HCT116 (cell line): ENCODE data around the gene CNTN4. TPM values are rescaled to one million over a fixed set of nuclear protein-coding genes. Genes with fewer than 3 reads are reported as not detected.

Experiments
- ATAC-seq: fragments of 200-7000 bp; cut with Tn5 transposase; 2 replicates; pipeline ENCODE4 v1.9.1; 2020; ENCODE audit warnings: mild to moderate bottlenecking, moderate library complexity
- BruUV-seq: library from RNA; stranded (reverse); fragments of 400-500 nt; replicated peaks from 2 replicates; lab custom pipeline; 2021; lab: Mats Ljungman, UMichigan
- CTCF ChIA-PET: fragments of 300-600 bp; sonication (Branson Sonifier 250); formaldehyde crosslinking; loops from one replicate; lab custom pipeline; 2021; ENCODE audit warnings: antibody characterized with exemption; lab: Charles Lee
- POLR2A ChIA-PET: fragments of 300-600, 350-600 bp; sonication (Branson Sonifier 250); formaldehyde crosslinking; loops from one replicate; lab custom pipeline; 2021; ENCODE audit warnings: antibody characterized with exemption; lab: Charles Lee
- RAD21 ChIA-PET, 2 experiments: fragments of 300-600 bp; sonication (Branson Sonifier 250); formaldehyde crosslinking; loops; one replicate each; lab custom pipeline; 2023; ENCODE audit warnings: low total read pairs in 2 of 2; ENCODE audit not compliant: uncharacterized antibody in 2 of 2, unreplicated experiment in 2 of 2, low non-redundant PET in 1 of 2; lab: Charles Lee
- DNase-seq: peaks from one replicate; pipeline ENCODE4 v3.0.0-alpha.2; 2010; ENCODE audit warnings: low read depth, low spot score
- H2AFZ ChIP-seq: fragments of 200-600 bp; shearing (Covaris generic), sonication (generic); 2 replicates; pipeline ENCODE4 v1.6.1; 2017; ENCODE audit warnings: low read depth, mixed run types, mixed read lengths, antibody characterized with exemption, low read length; ENCODE audit not compliant: poor library complexity, severe bottlenecking
- H3K27ac ChIP-seq: 2 replicates; pipeline ENCODE4 v1.5.1; 2012; ENCODE audit warnings: low read depth, low read length
- H3K27me3 ChIP-seq: fragments of 200-600 bp; sonication (generic); 2 replicates; pipeline ENCODE4 v1.6.1; 2016; ENCODE audit warnings: mixed run types, low read length, mixed read lengths; ENCODE audit not compliant: insufficient read depth
- H3K36me3 ChIP-seq, 2 experiments: fragments of 200-500 bp in 1 of 2; fragments of 200-600 bp in 1 of 2; sonication (Bioruptor generic) in 1 of 2; sonication (generic) in 1 of 2; 2 replicates each; pipeline versions ENCODE4 v1.5.1 to v1.6.1; 2014 to 2016; ENCODE audit warnings: low read length in 2 of 2, inconsistent platforms in 1 of 2, mixed read lengths in 1 of 2, mixed run types in 1 of 2; ENCODE audit not compliant: insufficient read depth in 2 of 2, control insufficient read depth in 1 of 2
- H3K4me1 ChIP-seq, 2 experiments: fragments of 200-600 bp in 1 of 2; sonication (generic) in 1 of 2; 2 replicates each; pipeline versions ENCODE4 v1.5.1 to v1.6.1; 2012 to 2017; ENCODE audit warnings: low read length in 2 of 2, inconsistent platforms in 1 of 2, mild to moderate bottlenecking in 1 of 2, mixed read lengths in 1 of 2, mixed run types in 1 of 2, moderate library complexity in 1 of 2; ENCODE audit not compliant: insufficient read depth in 2 of 2, control insufficient read depth in 1 of 2
- H3K4me2 ChIP-seq: fragments of 200-600 bp; sonication (generic); 2 replicates; pipeline ENCODE4 v1.6.1; 2017; ENCODE audit warnings: mixed run types, low read length, mixed read lengths
- H3K4me3 ChIP-seq, 2 experiments: fragments of 200-600 bp in 1 of 2; sonication (generic) in 1 of 2; replicated peaks in 1 of 2; 2 replicates each; pipeline ENCODE4 v1.5.1; 2011 to 2016; ENCODE audit warnings: low read length in 2 of 2, control low read depth in 1 of 2, low read depth in 1 of 2, mild to moderate bottlenecking in 1 of 2, mixed read lengths in 1 of 2, mixed run types in 1 of 2
- H3K79me2 ChIP-seq: fragments of 200-600 bp; sonication (generic); 2 replicates; pipeline ENCODE4 v1.6.1; 2017; ENCODE audit warnings: mild to moderate bottlenecking, mixed run types, low read length, moderate library complexity, mixed read lengths; ENCODE audit not compliant: insufficient read depth
- H3K9ac ChIP-seq: fragments of 200-600 bp; sonication (generic); 2 replicates; pipeline ENCODE4 v1.6.1; 2016; ENCODE audit warnings: low read length, mixed read lengths
- H3K9me2 ChIP-seq: fragments of 200-600 bp; sonication (generic), shearing (Covaris generic); 2 replicates; pipeline ENCODE4 v1.6.1; 2017; ENCODE audit warnings: mixed run types, mild to moderate bottlenecking, moderate library complexity; ENCODE audit not compliant: insufficient read depth
- H3K9me3 ChIP-seq, 2 experiments: fragments of 200-500 bp in 1 of 2; fragments of 200-600 bp in 1 of 2; sonication (Bioruptor generic) in 1 of 2; sonication (generic) in 1 of 2; 2 replicates each; pipeline ENCODE4 v1.6.1; 2014 to 2017; ENCODE audit warnings: low read length in 2 of 2, mixed read lengths in 2 of 2, inconsistent platforms in 1 of 2, low read depth in 1 of 2, mild to moderate bottlenecking in 1 of 2, mixed run types in 1 of 2, moderate library complexity in 1 of 2; ENCODE audit not compliant: control insufficient read depth in 1 of 2, insufficient read depth in 1 of 2
- H4K20me1 ChIP-seq: fragments of 200-600 bp; sonication (generic), shearing (Covaris generic); 2 replicates; pipeline ENCODE4 v1.6.1; 2017; ENCODE audit warnings: mixed run types, mild to moderate bottlenecking, moderate library complexity; ENCODE audit not compliant: insufficient read depth
- ATF3 ChIP-seq: IDR thresholded peaks from 2 replicates; pipeline ENCODE4 v1.6.1; 2012
- EGR1 ChIP-seq: IDR thresholded peaks from 2 replicates; pipeline ENCODE4 v1.6.1; 2012; ENCODE audit warnings: low read depth
- ELF1 ChIP-seq: IDR thresholded peaks from 2 replicates; pipeline ENCODE4 v1.6.1; 2012; ENCODE audit warnings: low read depth, borderline replicate concordance
- EZH2 ChIP-seq: fragments of 200-600 bp; sonication (generic); IDR thresholded peaks from 2 replicates; pipeline ENCODE4 v1.6.1; 2017; ENCODE audit warnings: antibody characterized with exemption, mixed run types
- EZH2phosphoT487 ChIP-seq: fragments of 200-600 bp; IDR thresholded peaks from 2 replicates; pipeline ENCODE4 v1.6.1; 2018; ENCODE audit warnings: antibody characterized with exemption, borderline replicate concordance
- MAX ChIP-seq: IDR thresholded peaks from 2 replicates; pipeline ENCODE4 v1.6.1; 2012
- POLR2AphosphoS5 ChIP-seq: IDR thresholded peaks from 2 replicates; pipeline ENCODE4 v1.6.1; 2011; ENCODE audit warnings: mild to moderate bottlenecking, low read depth, low read length, moderate library complexity
- RAD21 ChIP-seq: IDR thresholded peaks from 2 replicates; pipeline ENCODE4 v1.6.1; 2012; ENCODE audit warnings: low read depth, mild to moderate bottlenecking
- SIN3A ChIP-seq: IDR thresholded peaks from 2 replicates; pipeline ENCODE4 v1.6.1; 2012; ENCODE audit warnings: low read depth
- SP1 ChIP-seq: IDR thresholded peaks from 2 replicates; pipeline ENCODE4 v1.6.1; 2012; ENCODE audit warnings: low read depth
- SRF ChIP-seq: IDR thresholded peaks from 2 replicates; pipeline ENCODE4 v1.6.1; 2012; ENCODE audit warnings: low read depth
- TCF7L2 ChIP-seq: IDR thresholded peaks from 2 replicates; pipeline ENCODE4 v1.7.0; 2011; ENCODE audit warnings: borderline replicate concordance, inconsistent platforms; ENCODE audit not compliant: insufficient read depth, insufficient read length; ENCODE audit errors: extremely low read depth
- ZBTB33 ChIP-seq: IDR thresholded peaks from 2 replicates; pipeline ENCODE4 v1.6.1; 2011; ENCODE audit warnings: mild to moderate bottlenecking, low read length, moderate library complexity; ENCODE audit not compliant: insufficient replicate concordance; ENCODE audit errors: extremely low read depth
- ZFX ChIP-seq: fragments of 450-650 bp; IDR thresholded peaks from 2 replicates; pipeline ENCODE4 v1.6.1; 2017
- intact Hi-C: fragments of 100-400 bp; cut with micrococcal nuclease; formaldehyde crosslinking; loops from 2 replicates; pipeline ENCODE4 v1.10.0; 2022
- total RNA-seq: library from RNA; stranded (reverse); gene quantifications from one replicate; pipeline ENCODE4 v1.2.1, GENCODE V29; 2021; ENCODE audit not compliant: unreplicated experiment

Gene CNTN4
- total RNA-seq, 1 experiment from 2014 or later, result not detected

- H3K4me3 ChIP-seq, result no peak overlapping the region
- ATAC-seq, result no peak
- no peak for DNase-seq
- H2AFZ ChIP-seq, result no peak overlapping the region
- H3K9ac ChIP-seq, result no peak overlapping the region
- RAD21 ChIA-PET, result no interaction called here
- no peaks in the 10 kb centered on the region for H3K79me2 ChIP-seq
- no peaks in the 10 kb centered on the region for H3K36me3 ChIP-seq
- H4K20me1 ChIP-seq, result no peaks in the 10 kb centered on the region
- CTCF ChIA-PET, result no interaction called here
- no peaks in the 10 kb centered on the region for H3K4me1 ChIP-seq
- H3K27me3 ChIP-seq, result no peaks in the 10 kb centered on the region
- H3K4me2 ChIP-seq, result no peak overlapping the region
- H3K27ac ChIP-seq, result no peak overlapping the region
- peaks cover 7 to 22% of the 10 kb centered on the region in 2 experiments; a peak in 2 of 4 replicates for H3K9me3 ChIP-seq
- POLR2A ChIA-PET, result no interaction called here
- no peak for TF ChIP-seq TCF7L2
- no peak for TF ChIP-seq SRF
- no peak for TF ChIP-seq ATF3
- no peak for TF ChIP-seq RAD21
- no peak for TF ChIP-seq MAX
- no peak for TF ChIP-seq ZBTB33
- TF ChIP-seq ELF1, result no peak
- TF ChIP-seq SIN3A, result no peak
- no peak for TF ChIP-seq ZFX
- TF ChIP-seq EZH2phosphoT487, result no peak
- no peak for TF ChIP-seq POLR2AphosphoS5
- TF ChIP-seq EGR1, result no peak
- no peak for TF ChIP-seq SP1
- TF ChIP-seq EZH2, result no peak
- no peaks in the 10 kb centered on the region for H3K9me2 ChIP-seq
- BruUV-seq, result no TSS peak
- intact Hi-C loops, result no loop called here
These were observed 148.4 kb downstream of the CNTN4 start for GRCh38 chr3:2246873-2247648.
